Vagina (tissue), 2 donors: Measurements from ENCODE around the gene ABLIM2. TPM values are rescaled to one million over a fixed set of nuclear protein-coding genes. Genes with fewer than 3 reads are reported as not detected.

ENCODE experiments used
- DNase-seq, 2 donors: peaks; one replicate each; pipeline ENCODE4 v3.0.0-alpha.2; 2017; ENCODE audit errors: extremely low spot score in 2 of 2
- H3K27ac ChIP-seq: fragments of 200-600 bp; sonication (generic); one replicate; pipeline ENCODE4 v1.5.1; 2019
- H3K27me3 ChIP-seq: fragments of 200-600 bp; sonication (generic); one replicate; pipeline ENCODE4 v1.5.1; 2019
- H3K36me3 ChIP-seq, 2 donors: fragments of 200-600 bp; sonication (generic); one replicate each; pipeline ENCODE4 v1.5.1; 2017 to 2019
- H3K4me1 ChIP-seq: fragments of 200-600 bp; sonication (generic); one replicate; pipeline ENCODE4 v1.5.1; 2019
- H3K4me3 ChIP-seq, 2 donors: fragments of 200-600 bp; sonication (generic); 1 replicate in 1 of 2; 2 replicates in 1 of 2; pipeline ENCODE4 v1.5.1; 2016 to 2019
- H3K9me3 ChIP-seq: fragments of 200-600 bp; sonication (generic); one replicate; pipeline ENCODE4 v1.5.1; 2019
- POLR2A ChIP-seq, 2 donors: fragments of 450-650 bp; IDR thresholded peaks; one replicate each; pipeline ENCODE4 v1.6.1; 2017; ENCODE audit warnings: antibody characterized with exemption in 2 of 2, mild to moderate bottlenecking in 2 of 2, moderate library complexity in 2 of 2
- POLR2AphosphoS5 ChIP-seq, 2 donors: sonication (generic); formaldehyde crosslinking; IDR thresholded peaks; one replicate each; pipeline ENCODE4 v1.9.0; 2017; ENCODE audit warnings: antibody characterized with exemption in 2 of 2, mild to moderate bottlenecking in 2 of 2, low read depth in 1 of 2; ENCODE audit not compliant: insufficient read depth in 1 of 2
- intact Hi-C: fragments of 100-400 bp; cut with DNase I; formaldehyde crosslinking; loops from one replicate; pipeline ENCODE4 v1.15.1; 2023
- total RNA-seq: library from RNA; depleted of rRNA; stranded (reverse); fragments of >200 nt; gene quantifications from one replicate; pipeline ENCODE4 v1.2.3, GENCODE V29; 2016
- TF ChIP-seq, protein P1 (sequence below), 3 experiments: fragments of 450-650 bp in 2 of 3; fragments of 200-600 bp in 1 of 3; sonication (generic) in 1 of 3; IDR thresholded peaks; one replicate each; pipeline ENCODE4 v1.5.1; 2017 to 2019; ENCODE audit warnings: antibody characterized with exemption in 3 of 3, mild to moderate bottlenecking in 2 of 3, moderate library complexity in 2 of 3

ABLIM2 gene
- total RNA-seq, 1 donor from 2014 or later = 15.5 TPM

DNA sequence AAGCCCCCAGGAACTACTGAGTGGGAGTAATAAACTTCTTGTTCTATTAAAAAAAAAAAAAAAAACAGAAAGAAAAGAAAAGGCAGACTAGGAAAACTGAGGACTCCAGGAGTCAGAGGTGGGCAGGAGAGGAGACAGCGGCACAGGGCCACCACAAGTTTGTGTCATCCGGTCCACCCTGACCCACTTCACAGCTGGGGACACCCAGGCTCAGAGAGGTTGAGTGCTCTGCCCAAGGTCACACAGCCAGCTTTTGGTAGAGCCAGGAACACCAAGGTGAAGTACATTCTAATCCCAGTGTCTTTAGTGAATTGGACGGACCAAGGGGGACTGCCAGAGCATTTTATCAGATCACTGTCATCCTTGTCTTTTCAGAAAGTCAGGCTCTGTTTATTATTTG is 16.4 kb upstream of the ABLIM2 start:
- H3K27me3 ChIP-seq = no peaks in the 10 kb centered on the region
- H3K27ac ChIP-seq = no peak overlapping the region
- no peak for DNase-seq
- TF ChIP-seq POLR2A (IDR thresholded peaks at IDR 0.05) = no peak
- TF ChIP-seq, protein P1, sequence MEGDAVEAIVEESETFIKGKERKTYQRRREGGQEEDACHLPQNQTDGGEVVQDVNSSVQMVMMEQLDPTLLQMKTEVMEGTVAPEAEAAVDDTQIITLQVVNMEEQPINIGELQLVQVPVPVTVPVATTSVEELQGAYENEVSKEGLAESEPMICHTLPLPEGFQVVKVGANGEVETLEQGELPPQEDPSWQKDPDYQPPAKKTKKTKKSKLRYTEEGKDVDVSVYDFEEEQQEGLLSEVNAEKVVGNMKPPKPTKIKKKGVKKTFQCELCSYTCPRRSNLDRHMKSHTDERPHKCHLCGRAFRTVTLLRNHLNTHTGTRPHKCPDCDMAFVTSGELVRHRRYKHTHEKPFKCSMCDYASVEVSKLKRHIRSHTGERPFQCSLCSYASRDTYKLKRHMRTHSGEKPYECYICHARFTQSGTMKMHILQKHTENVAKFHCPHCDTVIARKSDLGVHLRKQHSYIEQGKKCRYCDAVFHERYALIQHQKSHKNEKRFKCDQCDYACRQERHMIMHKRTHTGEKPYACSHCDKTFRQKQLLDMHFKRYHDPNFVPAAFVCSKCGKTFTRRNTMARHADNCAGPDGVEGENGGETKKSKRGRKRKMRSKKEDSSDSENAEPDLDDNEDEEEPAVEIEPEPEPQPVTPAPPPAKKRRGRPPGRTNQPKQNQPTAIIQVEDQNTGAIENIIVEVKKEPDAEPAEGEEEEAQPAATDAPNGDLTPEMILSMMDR (IDR thresholded peaks at IDR 0.05) = no peak
- TF ChIP-seq POLR2AphosphoS5 (IDR thresholded peaks at IDR 0.05; ENCODE audit: insufficient read depth in 1 of 2, low read depth in 1 of 2) = no peak
- H3K36me3 ChIP-seq = no peaks in the 10 kb centered on the region
- intact Hi-C loops = no loop called here
- H3K4me1 ChIP-seq = no peaks in the 10 kb centered on the region
- no peaks in the 10 kb centered on the region for H3K9me3 ChIP-seq
- H3K4me3 ChIP-seq = no peak overlapping the region

DNA sequence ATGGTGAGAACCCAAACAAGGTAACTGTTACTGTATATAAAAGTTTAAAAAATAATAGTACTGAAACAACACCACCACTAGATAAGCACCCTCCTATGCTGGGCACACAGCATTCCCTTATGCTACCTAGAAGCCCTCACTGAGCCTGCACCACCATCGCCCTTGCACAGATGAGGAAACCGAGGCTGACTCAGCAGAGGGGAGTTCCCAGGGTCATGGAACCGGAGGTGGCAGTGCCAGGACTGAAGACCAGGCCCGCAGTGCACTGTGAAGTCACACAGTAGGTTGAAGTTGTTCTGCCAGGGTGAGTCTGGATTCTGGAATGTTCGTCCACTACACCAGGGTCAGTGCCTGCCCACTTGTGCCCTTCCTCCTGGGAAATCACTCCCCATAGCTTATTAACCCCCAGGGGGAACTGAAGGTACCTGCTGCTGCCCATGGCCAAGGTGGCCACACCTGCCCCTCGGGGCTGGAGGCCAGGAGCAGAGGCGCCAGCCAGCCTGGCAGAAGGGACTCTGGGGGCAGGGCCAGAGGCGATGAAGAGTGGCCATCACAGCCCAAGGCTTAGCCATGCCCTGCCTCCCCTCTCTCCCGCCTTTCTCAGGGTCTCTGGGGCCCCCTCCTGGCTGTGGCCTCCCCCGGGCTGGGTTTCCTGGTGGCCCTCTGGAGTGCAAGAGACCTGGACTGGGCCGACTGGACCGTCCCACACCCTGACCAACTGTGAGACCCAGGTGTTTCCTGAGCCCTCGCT is 15.1 kb upstream of the ABLIM2 start:
- H3K4me1 ChIP-seq = no peaks in the 10 kb centered on the region
- intact Hi-C loops = no loop called here
- no peak for DNase-seq
- no peak overlapping the region for H3K27ac ChIP-seq
- H3K36me3 ChIP-seq = no peaks in the 10 kb centered on the region
- TF ChIP-seq POLR2A (IDR thresholded peaks at IDR 0.05) (no peak), POLR2AphosphoS5 (IDR thresholded peaks at IDR 0.05; ENCODE audit: insufficient read depth in 1 of 2, low read depth in 1 of 2) (no peak)
- TF ChIP-seq, protein P1 (IDR thresholded peaks at IDR 0.05) = no peak
- H3K4me3 ChIP-seq = no peak overlapping the region
- no peaks in the 10 kb centered on the region for H3K9me3 ChIP-seq
- H3K27me3 ChIP-seq = no peaks in the 10 kb centered on the region

DNA sequence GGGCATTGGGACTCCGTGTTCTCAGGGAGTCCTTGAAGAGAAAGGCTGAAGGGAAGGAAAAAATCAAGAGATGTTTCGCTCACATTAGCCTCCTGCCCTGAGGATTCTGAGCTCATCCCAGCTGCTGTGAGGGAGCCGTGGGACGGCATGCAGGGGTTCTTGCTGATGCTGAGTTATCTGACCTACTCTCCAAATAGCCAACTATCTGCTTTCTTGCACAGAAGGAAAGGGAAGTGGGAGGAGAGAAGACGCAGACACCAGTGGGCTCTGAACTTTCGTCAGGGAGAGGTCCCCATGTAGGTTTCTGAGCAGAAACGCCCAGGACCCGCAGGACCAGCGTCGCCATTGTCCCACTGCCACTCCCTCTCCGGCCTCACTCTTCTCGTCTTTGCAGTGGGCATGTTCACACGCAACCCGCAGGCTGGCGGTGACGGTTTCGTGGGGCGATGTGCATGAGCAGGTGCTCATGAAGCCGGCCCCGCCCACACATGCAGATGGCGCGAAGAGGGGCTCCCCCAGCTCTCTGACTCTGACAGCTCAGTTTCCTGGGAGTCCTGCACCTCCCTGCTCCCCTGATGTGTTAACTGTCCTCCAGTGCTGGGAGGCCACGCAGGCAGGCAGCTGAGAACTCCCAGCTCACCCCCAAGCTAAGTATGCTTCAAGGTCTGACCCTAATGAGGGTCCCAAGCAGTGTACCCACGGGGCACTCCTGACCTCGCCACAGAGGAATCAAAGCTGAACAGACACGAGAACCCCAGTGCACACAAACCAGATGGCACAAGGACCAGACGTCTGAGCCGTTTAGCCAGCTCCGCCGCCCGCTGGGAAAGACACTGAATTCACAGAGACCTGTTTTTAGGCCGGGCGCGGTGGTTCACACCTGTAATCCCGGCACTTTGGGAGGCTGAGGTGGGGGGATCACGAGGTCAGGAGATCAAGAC is 13.6 kb upstream of the ABLIM2 start:
- no peaks in the 10 kb centered on the region for H3K4me1 ChIP-seq
- no peak for DNase-seq
- TF ChIP-seq, protein P1 (IDR thresholded peaks at IDR 0.05) = no peak
- TF ChIP-seq POLR2A (IDR thresholded peaks at IDR 0.05) = no peak
- no peaks in the 10 kb centered on the region for H3K9me3 ChIP-seq
- H3K36me3 ChIP-seq = no peaks in the 10 kb centered on the region
- intact Hi-C loops = no loop called here
- no peak overlapping the region for H3K4me3 ChIP-seq
- H3K27ac ChIP-seq = no peak overlapping the region
- H3K27me3 ChIP-seq = no peaks in the 10 kb centered on the region

DNA sequence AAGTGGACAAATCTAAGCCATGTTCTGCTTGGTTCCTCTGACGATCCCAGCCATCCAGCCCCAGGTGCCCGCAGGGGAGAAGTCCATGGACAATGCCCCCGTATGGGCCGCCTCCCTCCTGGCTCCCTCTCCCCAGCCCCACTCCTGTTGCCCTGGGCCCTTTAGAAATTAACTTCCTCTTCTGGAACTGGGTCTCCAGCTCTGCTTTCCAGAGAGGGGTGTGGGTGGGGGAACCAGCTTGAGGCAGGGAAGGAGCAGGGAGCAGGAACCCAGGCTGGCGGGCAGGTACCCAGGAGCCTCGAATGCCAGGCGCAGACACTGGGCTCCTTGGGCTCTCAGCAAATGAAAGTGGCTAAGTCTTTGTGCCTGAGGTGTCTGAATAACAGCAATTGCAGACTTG is 12.7 kb upstream of the ABLIM2 start:
- intact Hi-C loops = no loop called here
- TF ChIP-seq POLR2A (IDR thresholded peaks at IDR 0.05) (no peak), POLR2AphosphoS5 (IDR thresholded peaks at IDR 0.05; ENCODE audit: insufficient read depth in 1 of 2, low read depth in 1 of 2) (no peak)
- TF ChIP-seq, protein P1 (IDR thresholded peaks at IDR 0.05) = no peak
- Histone ChIP-seq H3K27me3 (no peaks in the 10 kb centered on the region), H3K4me3 (no peak overlapping the region), H3K27ac (no peak overlapping the region), H3K9me3 (no peaks in the 10 kb centered on the region), H3K4me1 (no peaks in the 10 kb centered on the region), H3K36me3 (no peaks in the 10 kb centered on the region)
- DNase-seq = no peak
